Thyroid gland (tissue), 4 donors: ENCODE data around the gene TLCD2.

Experiments
- POLR2A ChIP-seq, 2 donors: fragments of 450-650 bp; IDR thresholded peaks; one replicate each; pipeline ENCODE4 v1.6.1; 2017; ENCODE audit warnings: antibody characterized with exemption in 2 of 2, mild to moderate bottlenecking in 2 of 2, moderate library complexity in 1 of 2
- TF ChIP-seq, protein P1 (sequence below), 6 experiments: fragments of 200-600 bp in 3 of 6; fragments of 450-650 bp in 3 of 6; sonication (generic) in 3 of 6; IDR thresholded peaks; one replicate each; pipeline ENCODE4 v1.5.1; 2016 to 2019; ENCODE audit warnings: antibody characterized with exemption in 6 of 6, mild to moderate bottlenecking in 2 of 6, inconsistent platforms in 1 of 6, moderate library complexity in 1 of 6

DNA sequence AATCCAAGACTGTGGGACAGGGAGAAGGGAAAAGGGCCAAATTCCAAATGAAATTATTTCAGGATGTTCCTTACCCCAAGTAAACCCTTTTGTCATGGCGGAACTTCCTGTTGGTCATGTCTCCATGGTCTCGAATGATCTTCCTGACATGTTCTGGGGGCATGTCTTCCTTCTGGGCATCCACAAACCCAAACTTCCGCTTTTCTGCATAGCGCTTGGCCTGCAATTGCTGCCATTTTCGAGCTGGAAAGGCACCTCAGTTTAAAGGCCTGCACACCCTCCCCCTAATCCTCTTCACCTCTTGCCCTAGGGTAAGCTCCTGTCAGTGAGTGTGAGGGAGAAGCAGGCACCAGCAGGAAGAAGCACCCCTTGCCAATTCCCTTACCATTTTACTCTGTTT lies 26.7 kb downstream of the TLCD2 start:
- TF ChIP-seq, protein P1, sequence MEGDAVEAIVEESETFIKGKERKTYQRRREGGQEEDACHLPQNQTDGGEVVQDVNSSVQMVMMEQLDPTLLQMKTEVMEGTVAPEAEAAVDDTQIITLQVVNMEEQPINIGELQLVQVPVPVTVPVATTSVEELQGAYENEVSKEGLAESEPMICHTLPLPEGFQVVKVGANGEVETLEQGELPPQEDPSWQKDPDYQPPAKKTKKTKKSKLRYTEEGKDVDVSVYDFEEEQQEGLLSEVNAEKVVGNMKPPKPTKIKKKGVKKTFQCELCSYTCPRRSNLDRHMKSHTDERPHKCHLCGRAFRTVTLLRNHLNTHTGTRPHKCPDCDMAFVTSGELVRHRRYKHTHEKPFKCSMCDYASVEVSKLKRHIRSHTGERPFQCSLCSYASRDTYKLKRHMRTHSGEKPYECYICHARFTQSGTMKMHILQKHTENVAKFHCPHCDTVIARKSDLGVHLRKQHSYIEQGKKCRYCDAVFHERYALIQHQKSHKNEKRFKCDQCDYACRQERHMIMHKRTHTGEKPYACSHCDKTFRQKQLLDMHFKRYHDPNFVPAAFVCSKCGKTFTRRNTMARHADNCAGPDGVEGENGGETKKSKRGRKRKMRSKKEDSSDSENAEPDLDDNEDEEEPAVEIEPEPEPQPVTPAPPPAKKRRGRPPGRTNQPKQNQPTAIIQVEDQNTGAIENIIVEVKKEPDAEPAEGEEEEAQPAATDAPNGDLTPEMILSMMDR (IDR thresholded peaks at IDR 0.05) = no peak
- TF ChIP-seq POLR2A (IDR thresholded peaks at IDR 0.05) = no peak
